Measurements from ENCODE around the gene ZNF816. TPM values are rescaled to one million over a fixed set of nuclear protein-coding genes. Genes with fewer than 3 reads are reported as not detected.
"Not testable (repeated sequence)": the region's sequence is repeated elsewhere in the genome, so short reads cannot be mapped to it uniquely, and the experiment has no call there.

The ZNF816 gene
- total and polyA plus RNA-seq, 12 donors = 1.6 to 11.8 (median 5.2) TPM

- DNase-seq (no peak), ATAC-seq (peak in 1 of 8 donors; percentile 13)
- no peak overlapping the region for H3K4me3 ChIP-seq
- H3K27ac ChIP-seq = no peak overlapping the region
- peaks cover 0 to 7% (median 0%) of the 10 kb centered on the region in 9 donors for H3K36me3 ChIP-seq
- H3K9me3 ChIP-seq = no peaks in the 10 kb centered on the region
- no peaks in the 10 kb centered on the region for H3K27me3 ChIP-seq
- WGBS, 2 donors = 88% methylated on average over 7 of the region's 7 CpGs
- intact Hi-C loops (cut with DNase I) = no loop called here
- peaks cover 0 to 31% (median 0%) of the 10 kb centered on the region in 9 donors for H3K4me1 ChIP-seq
- no peak for TF ChIP-seq CTCF (IDR thresholded peaks at IDR 0.05)
These were observed 25.7 kb downstream of the ZNF816 start for GRCh38 chr19:52936954-52937325.

- Histone ChIP-seq H3K27ac (no peak overlapping the region), H3K4me3 (no peak overlapping the region), H3K4me1 (peaks cover 0 to 27% (median 0%) of the 10 kb centered on the region in 9 donors), H3K27me3 (no peaks in the 10 kb centered on the region), H3K9me3 (no peaks in the 10 kb centered on the region), H3K36me3 (peaks cover 0 to 7% (median 0%) of the 10 kb centered on the region in 9 donors)
- WGBS, 2 donors = 64 to 66% methylated on average over 12 of the region's 12 CpGs
- no peak for TF ChIP-seq CTCF (IDR thresholded peaks at IDR 0.05)
- DNase-seq (no peak), ATAC-seq (no peak)
- intact Hi-C loops (cut with DNase I) = no loop called here
These were observed 26.3 kb downstream of the ZNF816 start for GRCh38 chr19:52936151-52936953.

- peaks cover 0 to 7% (median 0%) of the 10 kb centered on the region in 9 donors for H3K36me3 ChIP-seq
- no peak overlapping the region for H3K4me3 ChIP-seq
- peaks cover 0 to 20% (median 0%) of the 10 kb centered on the region in 9 donors for H3K4me1 ChIP-seq
- intact Hi-C loops (cut with DNase I) = no loop called here
- ATAC-seq (no peak), DNase-seq (no peak)
- H3K27me3 ChIP-seq = no peaks in the 10 kb centered on the region
- 79 to 88% methylated on average over 8 of the region's 8 CpGs for WGBS, 2 donors
- H3K27ac ChIP-seq = no peak overlapping the region
- TF ChIP-seq CTCF (IDR thresholded peaks at IDR 0.05) = no peak
- no peaks in the 10 kb centered on the region for H3K9me3 ChIP-seq
These were observed 27.2 kb downstream of the ZNF816 start for GRCh38 chr19:52935434-52935833.

GRCh38 chr19:52924641-52925040 is 38.0 kb downstream of the ZNF816 start:
- peaks cover 0 to 20% (median 7%) of the 10 kb centered on the region in 9 donors for H3K36me3 ChIP-seq
- H3K4me1 ChIP-seq = peaks cover 0 to 23% (median 13%) of the 10 kb centered on the region in 9 donors
- H3K27ac ChIP-seq = peak overlapping the region in 3 of 10 donors; percentile 75 to 79 (median 78)
- ATAC-seq; H3K9me3 ChIP-seq; DNase-seq; H3K4me3 ChIP-seq; H3K27me3 ChIP-seq; intact Hi-C loops (cut with DNase I): not testable (repeated sequence)
- WGBS, 2 donors = 95 to 98% methylated on average over 9 of the region's 9 CpGs

Data from heart right ventricle (tissue), 16 donors.